SK-N-SH (cell line): ENCODE measurements around the gene PSAP.

Source experiments
- JUND ChIP-seq: IDR thresholded peaks from 2 replicates; pipeline ENCODE4 v1.4.0; 2012
- TF ChIP-seq, protein P1 (sequence below): IDR thresholded peaks from 2 replicates; pipeline ENCODE4 v1.4.0; 2012; ENCODE audit warnings: low read depth
- TF ChIP-seq, protein P2 (sequence below): fragments of 200-600 bp; sonication (generic); IDR thresholded peaks from 2 replicates; pipeline ENCODE4 v1.6.1; 2017; ENCODE audit warnings: antibody characterized with exemption, mild to moderate bottlenecking, moderate library complexity

DNA sequence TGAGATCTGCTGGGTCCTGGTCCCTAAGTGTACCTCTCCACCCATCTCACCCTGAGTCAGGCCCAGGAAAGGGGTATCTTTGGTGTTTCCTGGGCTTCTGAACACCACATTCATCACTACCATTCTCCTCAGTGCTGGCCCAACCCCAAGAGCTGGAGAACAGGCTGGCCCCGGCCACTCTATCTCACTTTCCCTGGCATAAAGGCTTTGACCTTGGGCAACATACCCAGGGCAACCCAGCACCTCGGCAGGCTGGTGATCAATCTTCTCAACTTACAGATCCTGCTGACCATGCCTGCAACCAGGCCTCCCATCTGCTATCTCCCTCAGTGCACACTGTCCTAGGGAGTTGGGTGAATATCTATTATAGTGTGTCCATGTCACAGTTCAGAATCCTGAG, 79.8 kb downstream of the PSAP start:
- no peak for TF ChIP-seq JUND
- TF ChIP-seq, protein P1, sequence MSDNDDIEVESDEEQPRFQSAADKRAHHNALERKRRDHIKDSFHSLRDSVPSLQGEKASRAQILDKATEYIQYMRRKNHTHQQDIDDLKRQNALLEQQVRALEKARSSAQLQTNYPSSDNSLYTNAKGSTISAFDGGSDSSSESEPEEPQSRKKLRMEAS: no peak
- TF ChIP-seq, protein P2, sequence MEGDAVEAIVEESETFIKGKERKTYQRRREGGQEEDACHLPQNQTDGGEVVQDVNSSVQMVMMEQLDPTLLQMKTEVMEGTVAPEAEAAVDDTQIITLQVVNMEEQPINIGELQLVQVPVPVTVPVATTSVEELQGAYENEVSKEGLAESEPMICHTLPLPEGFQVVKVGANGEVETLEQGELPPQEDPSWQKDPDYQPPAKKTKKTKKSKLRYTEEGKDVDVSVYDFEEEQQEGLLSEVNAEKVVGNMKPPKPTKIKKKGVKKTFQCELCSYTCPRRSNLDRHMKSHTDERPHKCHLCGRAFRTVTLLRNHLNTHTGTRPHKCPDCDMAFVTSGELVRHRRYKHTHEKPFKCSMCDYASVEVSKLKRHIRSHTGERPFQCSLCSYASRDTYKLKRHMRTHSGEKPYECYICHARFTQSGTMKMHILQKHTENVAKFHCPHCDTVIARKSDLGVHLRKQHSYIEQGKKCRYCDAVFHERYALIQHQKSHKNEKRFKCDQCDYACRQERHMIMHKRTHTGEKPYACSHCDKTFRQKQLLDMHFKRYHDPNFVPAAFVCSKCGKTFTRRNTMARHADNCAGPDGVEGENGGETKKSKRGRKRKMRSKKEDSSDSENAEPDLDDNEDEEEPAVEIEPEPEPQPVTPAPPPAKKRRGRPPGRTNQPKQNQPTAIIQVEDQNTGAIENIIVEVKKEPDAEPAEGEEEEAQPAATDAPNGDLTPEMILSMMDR: no peak
